NCI-H187 (cell line): ENCODE data around the gene PMS1.
"Not testable (repeated sequence)": the region's sequence is repeated elsewhere in the genome, so short reads cannot be mapped to it uniquely, and the experiment has no call there.

Source experiments
- DNase-seq, 2 experiments: peaks; one replicate each; lab custom pipeline; 2025; lab: John Stamatoyannopoulos, UW

The PMS1 gene

GRCh38 chr2:189865826-189866225 lies 81.6 kb downstream of the PMS1 start:
- DNase-seq = no peak

- no peak for DNase-seq
Observed at GRCh38 chr2:189866296-189866695, 82.0 kb downstream of the PMS1 start.

GRCh38 chr2:189868896-189869295 lies 84.6 kb downstream of the PMS1 start:
- DNase-seq = no peak

- DNase-seq = no peak
Observed at GRCh38 chr2:189870381-189871085, 86.3 kb downstream of the PMS1 start.

GRCh38 chr2:189873696-189874095 lies 89.4 kb downstream of the PMS1 start:
- no peak for DNase-seq

GRCh38 chr2:189874586-189875320 lies 90.5 kb downstream of the PMS1 start:
- DNase-seq = no peak

GRCh38 chr2:189876271-189876670 lies 92.0 kb downstream of the PMS1 start:
- DNase-seq = no peak

- no peak for DNase-seq
Observed at GRCh38 chr2:189879716-189880081, 95.4 kb downstream of the PMS1 start.

- DNase-seq = no peak
Observed at GRCh38 chr2:189880429-189880828, 96.2 kb downstream of the PMS1 start.

- no peak for DNase-seq
Observed at GRCh38 chr2:189880832-189881492, 96.7 kb downstream of the PMS1 start.

- DNase-seq = no peak
Observed at GRCh38 chr2:189885368-189885767, 101.1 kb downstream of the PMS1 start.

- DNase-seq = not testable (repeated sequence)
Observed at GRCh38 chr2:189892546-189893294, 108.5 kb downstream of the PMS1 start.

GRCh38 chr2:189896809-189897208 lies 112.6 kb downstream of the PMS1 start:
- DNase-seq = no peak

- DNase-seq = no peak
Observed at GRCh38 chr2:189899101-189899500, 114.9 kb downstream of the PMS1 start.

GRCh38 chr2:189900726-189901125 lies 116.5 kb downstream of the PMS1 start:
- no peak for DNase-seq

GRCh38 chr2:189901664-189902063 lies 117.4 kb downstream of the PMS1 start:
- DNase-seq = no peak

- DNase-seq = no peak
Observed at GRCh38 chr2:189913821-189914220, 129.6 kb downstream of the PMS1 start.

- no peak for DNase-seq
Observed at GRCh38 chr2:189916651-189917050, 132.4 kb downstream of the PMS1 start.
